HepG2 (cell line): ENCODE measurements around the gene PTPN14. TPM values are rescaled to one million over a fixed set of nuclear protein-coding genes. Genes with fewer than 3 reads are reported as not detected.

Experiments used
- EP300 ChIP-seq, 3 experiments: sonication (generic) in 1 of 3; formaldehyde crosslinking in 1 of 3; IDR thresholded peaks; 2 replicates each; pipeline versions ENCODE4 v1.5.1 to v1.6.1; 2011 to 2020; ENCODE audit warnings: low read depth in 2 of 3, low read length in 2 of 3, borderline replicate concordance in 1 of 3, improper control_type of control experiment in 1 of 3, mild to moderate bottlenecking in 1 of 3, missing genetic modification reagents in 1 of 3, moderate library complexity in 1 of 3
- FOXK1 ChIP-seq: sonication (generic); formaldehyde crosslinking; IDR thresholded peaks from 2 replicates; pipeline ENCODE4 v1.4.0; 2020; ENCODE audit warnings: low read depth, missing genetic modification reagents, borderline replicate concordance
- HOXA3 ChIP-seq: sonication (generic); formaldehyde crosslinking; IDR thresholded peaks from 2 replicates; pipeline ENCODE4 v1.5.0; 2020; ENCODE audit warnings: missing genetic modification reagents
- KDM2A ChIP-seq: sonication (generic); formaldehyde crosslinking; IDR thresholded peaks from 2 replicates; pipeline ENCODE4 v1.4.0; 2020; ENCODE audit warnings: low read depth, missing genetic modification reagents, borderline replicate concordance
- KLF13 ChIP-seq: sonication (generic); formaldehyde crosslinking; IDR thresholded peaks from 2 replicates; pipeline ENCODE4 v1.4.0; 2020; ENCODE audit warnings: mild to moderate bottlenecking, missing genetic modification reagents
- MED13 ChIP-seq: sonication (generic); formaldehyde crosslinking; IDR thresholded peaks from 2 replicates; pipeline ENCODE4 v1.5.0; 2020; ENCODE audit warnings: missing genetic modification reagents
- MIER2 ChIP-seq: IDR thresholded peaks from 2 replicates; pipeline ENCODE4 v1.6.1; 2016; ENCODE audit warnings: missing biosample characterization, missing genetic modification reagents
- SRF ChIP-seq: IDR thresholded peaks from 2 replicates; pipeline ENCODE4 v1.6.1; 2011; ENCODE audit warnings: mild to moderate bottlenecking, low read depth, low read length, moderate library complexity
- SRSF1 ChIP-seq: fragments of 200-400 bp; formaldehyde crosslinking; optimal IDR thresholded peaks from 2 replicates; pipeline ENCODE3; 2017; ENCODE audit warnings: mild to moderate bottlenecking, low read depth, low read length, moderate library complexity
- SRSF4 ChIP-seq: fragments of 200-400 bp; formaldehyde crosslinking; IDR thresholded peaks from one replicate; pipeline ENCODE4 v1.6.1; 2018; ENCODE audit warnings: mild to moderate bottlenecking, low read depth, low read length, moderate library complexity; ENCODE audit not compliant: poor library complexity, severe bottlenecking
- ZNF143 ChIP-seq: sonication (generic); formaldehyde crosslinking; IDR thresholded peaks from 2 replicates; pipeline ENCODE4 v1.4.0; 2020; ENCODE audit warnings: missing genetic modification reagents
- ZNF263 ChIP-seq: sonication (generic); formaldehyde crosslinking; IDR thresholded peaks from 2 replicates; pipeline ENCODE4 v1.4.0; 2020; ENCODE audit warnings: missing genetic modification reagents
- ZNF333 ChIP-seq: sonication (generic); formaldehyde crosslinking; IDR thresholded peaks from 2 replicates; pipeline ENCODE4 v1.4.0; 2020; ENCODE audit warnings: mild to moderate bottlenecking, missing genetic modification reagents, borderline replicate concordance
- ZNF33A ChIP-seq: sonication (generic); formaldehyde crosslinking; IDR thresholded peaks from 2 replicates; pipeline ENCODE4 v1.5.1; 2020; ENCODE audit warnings: missing genetic modification reagents, mild to moderate bottlenecking, moderate library complexity, borderline replicate concordance
- ZNF530 ChIP-seq: sonication (generic); formaldehyde crosslinking; IDR thresholded peaks from 2 replicates; pipeline ENCODE4 v1.5.0; 2020; ENCODE audit warnings: low read depth, mild to moderate bottlenecking, missing genetic modification reagents
- ZNF546 ChIP-seq: sonication (generic); formaldehyde crosslinking; conservative IDR thresholded peaks from 2 replicates; pipeline ENCODE4 v1.8.1; 2023; ENCODE audit warnings: mild to moderate bottlenecking, missing genetic modification reagents
- ZNF619 ChIP-seq: sonication (generic); formaldehyde crosslinking; IDR thresholded peaks from 2 replicates; pipeline ENCODE4 v1.4.0; 2020; ENCODE audit warnings: mild to moderate bottlenecking, missing genetic modification reagents
- ZNF652 ChIP-seq: IDR thresholded peaks from 2 replicates; pipeline ENCODE4 v1.6.1; 2016; ENCODE audit warnings: low read depth, borderline replicate concordance
- ZNF7 ChIP-seq: IDR thresholded peaks from 2 replicates; pipeline ENCODE4 v1.6.1; 2016; ENCODE audit warnings: missing biosample characterization, missing genetic modification reagents
- polyA plus RNA-seq, 8 experiments: library from polyadenylated mRNA; depleted of rRNA in 3 of 8; stranded (reverse) in 7 of 8; unstranded in 1 of 8; fragments of >200 nt; fragmentation: Illumina TruSeq in 4 of 8; extraction: Trizol in 4 of 8; gene quantifications; 2 replicates each; pipeline versions ENCODE4 v1.2.1 to v1.2.3, GENCODE V29; 2011 to 2016; ENCODE audit warnings: low read depth in 4 of 8, missing spikeins in 1 of 8, mixed read lengths in 1 of 8; ENCODE audit not compliant: insufficient read depth in 1 of 8
- total RNA-seq, 5 experiments: library from RNA; depleted of rRNA; stranded (reverse); fragments of >200 nt; fragmentation: Illumina TruSeq; extraction: Trizol; gene quantifications; 2 replicates each; pipeline ENCODE4 v1.2.3, GENCODE V29; 2016; ENCODE audit warnings: low read depth in 1 of 5
- TF ChIP-seq, protein P1 (sequence below): sonication (generic); formaldehyde crosslinking; IDR thresholded peaks from 2 replicates; pipeline ENCODE4 v1.8.1; 2023; ENCODE audit warnings: mild to moderate bottlenecking, missing genetic modification reagents
- TF ChIP-seq, protein P2 (sequence below): sonication (generic); formaldehyde crosslinking; IDR thresholded peaks from 2 replicates; pipeline ENCODE4 v1.8.0; 2023; ENCODE audit warnings: mild to moderate bottlenecking, missing genetic modification reagents
- TF ChIP-seq, protein P3 (sequence below), 2 experiments: fragments of 450-650 bp in 1 of 2; sonication (generic) in 1 of 2; formaldehyde crosslinking; IDR thresholded peaks; 2 replicates each; pipeline versions ENCODE4 v1.5.0 to v1.8.0; 2020 to 2022; ENCODE audit warnings: mild to moderate bottlenecking in 1 of 2, missing genetic modification reagents in 1 of 2
- TF ChIP-seq, protein P4 (sequence below): sonication (generic); formaldehyde crosslinking; IDR thresholded peaks from 2 replicates; pipeline ENCODE4 v1.5.1; 2020; ENCODE audit warnings: mild to moderate bottlenecking, missing genetic modification reagents, moderate library complexity
- TF ChIP-seq, protein P5 (sequence below): sonication (generic); formaldehyde crosslinking; IDR thresholded peaks from 2 replicates; pipeline ENCODE4 v1.4.0; 2020; ENCODE audit warnings: missing genetic modification reagents
- TF ChIP-seq, protein P6 (sequence below): sonication (generic); formaldehyde crosslinking; IDR thresholded peaks from 2 replicates; pipeline ENCODE4 v1.8.1; 2023; ENCODE audit warnings: missing genetic modification reagents, inconsistent platforms, borderline replicate concordance

PTPN14 gene
- total and polyA plus RNA-seq, 2 of the 13 experiments (the other 11 are each of a cell fraction or from before 2014, with no cell fraction given), result 3.9 to 4.7 TPM

DNA sequence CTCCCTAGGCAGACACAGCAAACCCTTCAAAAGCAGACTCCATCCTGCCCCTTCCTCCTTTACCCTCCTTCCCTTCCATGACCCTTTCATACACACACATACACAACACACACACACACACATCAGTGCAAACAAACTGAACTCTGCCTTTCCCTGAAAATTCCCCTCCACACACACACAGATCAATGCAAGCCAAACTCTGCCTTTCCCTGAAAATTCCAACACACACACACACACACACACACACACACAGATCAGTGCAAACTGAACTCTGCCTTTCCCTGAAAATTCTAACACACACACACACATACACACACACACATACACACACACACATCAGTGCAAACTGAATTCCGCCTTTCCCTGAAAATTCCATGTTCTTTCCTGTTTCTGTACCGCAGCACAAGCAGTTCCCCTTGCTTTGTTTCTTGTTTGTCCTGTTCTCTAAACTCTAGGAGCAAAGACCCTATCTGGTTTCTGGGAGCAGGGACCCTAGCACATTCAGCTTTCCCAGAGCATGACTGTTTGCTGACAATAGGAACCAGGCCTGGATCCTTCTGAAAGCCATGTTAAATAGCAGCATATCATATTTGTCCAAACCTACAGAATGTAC lies 91.0 kb downstream of the PTPN14 start (continued):
- TF ChIP-seq, protein P1, sequence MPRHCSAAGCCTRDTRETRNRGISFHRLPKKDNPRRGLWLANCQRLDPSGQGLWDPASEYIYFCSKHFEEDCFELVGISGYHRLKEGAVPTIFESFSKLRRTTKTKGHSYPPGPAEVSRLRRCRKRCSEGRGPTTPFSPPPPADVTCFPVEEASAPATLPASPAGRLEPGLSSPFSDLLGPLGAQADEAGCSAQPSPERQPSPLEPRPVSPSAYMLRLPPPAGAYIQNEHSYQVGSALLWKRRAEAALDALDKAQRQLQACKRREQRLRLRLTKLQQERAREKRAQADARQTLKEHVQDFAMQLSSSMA (CRISPR knock-in tag), result no peak
- no peak for TF ChIP-seq SRSF1
- TF ChIP-seq, protein P2, sequence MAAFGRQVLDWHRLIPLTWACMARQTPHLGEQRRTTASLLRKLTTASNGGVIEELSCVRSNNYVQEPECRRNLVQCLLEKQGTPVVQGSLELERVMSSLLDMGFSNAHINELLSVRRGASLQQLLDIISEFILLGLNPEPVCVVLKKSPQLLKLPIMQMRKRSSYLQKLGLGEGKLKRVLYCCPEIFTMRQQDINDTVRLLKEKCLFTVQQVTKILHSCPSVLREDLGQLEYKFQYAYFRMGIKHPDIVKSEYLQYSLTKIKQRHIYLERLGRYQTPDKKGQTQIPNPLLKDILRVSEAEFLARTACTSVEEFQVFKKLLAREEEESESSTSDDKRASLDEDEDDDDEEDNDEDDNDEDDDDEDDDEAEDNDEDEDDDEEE (CRISPR knock-in tag), result no peak
- no peak for TF ChIP-seq ZNF546
- TF ChIP-seq ZNF652 (CRISPR knock-in tag), result no peak
- TF ChIP-seq KLF13, result no peak
- TF ChIP-seq, protein P3, sequence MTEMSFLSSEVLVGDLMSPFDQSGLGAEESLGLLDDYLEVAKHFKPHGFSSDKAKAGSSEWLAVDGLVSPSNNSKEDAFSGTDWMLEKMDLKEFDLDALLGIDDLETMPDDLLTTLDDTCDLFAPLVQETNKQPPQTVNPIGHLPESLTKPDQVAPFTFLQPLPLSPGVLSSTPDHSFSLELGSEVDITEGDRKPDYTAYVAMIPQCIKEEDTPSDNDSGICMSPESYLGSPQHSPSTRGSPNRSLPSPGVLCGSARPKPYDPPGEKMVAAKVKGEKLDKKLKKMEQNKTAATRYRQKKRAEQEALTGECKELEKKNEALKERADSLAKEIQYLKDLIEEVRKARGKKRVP (CRISPR knock-in tag; IDR thresholded peaks at IDR 0.05), result no peak
- no peak for TF ChIP-seq FOXK1 (CRISPR knock-in tag)
- no peak for TF ChIP-seq ZNF143 (CRISPR knock-in tag)
- TF ChIP-seq, protein P4, sequence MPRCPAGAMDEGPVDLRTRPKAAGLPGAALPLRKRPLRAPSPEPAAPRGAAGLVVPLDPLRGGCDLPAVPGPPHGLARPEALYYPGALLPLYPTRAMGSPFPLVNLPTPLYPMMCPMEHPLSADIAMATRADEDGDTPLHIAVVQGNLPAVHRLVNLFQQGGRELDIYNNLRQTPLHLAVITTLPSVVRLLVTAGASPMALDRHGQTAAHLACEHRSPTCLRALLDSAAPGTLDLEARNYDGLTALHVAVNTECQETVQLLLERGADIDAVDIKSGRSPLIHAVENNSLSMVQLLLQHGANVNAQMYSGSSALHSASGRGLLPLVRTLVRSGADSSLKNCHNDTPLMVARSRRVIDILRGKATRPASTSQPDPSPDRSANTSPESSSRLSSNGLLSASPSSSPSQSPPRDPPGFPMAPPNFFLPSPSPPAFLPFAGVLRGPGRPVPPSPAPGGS (CRISPR knock-in tag), result no peak
- no peak for TF ChIP-seq ZNF619
- TF ChIP-seq, protein P5, sequence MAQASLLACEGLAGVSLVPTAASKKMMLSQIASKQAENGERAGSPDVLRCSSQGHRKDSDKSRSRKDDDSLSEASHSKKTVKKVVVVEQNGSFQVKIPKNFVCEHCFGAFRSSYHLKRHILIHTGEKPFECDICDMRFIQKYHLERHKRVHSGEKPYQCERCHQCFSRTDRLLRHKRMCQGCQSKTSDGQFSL, result no peak
- no peak for TF ChIP-seq SRF
- peak in 1 of 2 experiments; percentile 35; a peak in 1 of 4 replicates for TF ChIP-seq EP300 (IDR thresholded peaks at IDR 0.05; ENCODE audit: low read depth in 2 of 2, low read length in 2 of 2)
- TF ChIP-seq EP300 (CRISPR knock-in tag; IDR thresholded peaks at IDR 0.05; ENCODE audit: borderline replicate concordance), result no peak
- TF ChIP-seq MED13 (CRISPR knock-in tag), result no peak
- no peak for TF ChIP-seq ZNF263
- no peak for TF ChIP-seq ZNF33A (CRISPR knock-in tag)
- TF ChIP-seq, protein P6, sequence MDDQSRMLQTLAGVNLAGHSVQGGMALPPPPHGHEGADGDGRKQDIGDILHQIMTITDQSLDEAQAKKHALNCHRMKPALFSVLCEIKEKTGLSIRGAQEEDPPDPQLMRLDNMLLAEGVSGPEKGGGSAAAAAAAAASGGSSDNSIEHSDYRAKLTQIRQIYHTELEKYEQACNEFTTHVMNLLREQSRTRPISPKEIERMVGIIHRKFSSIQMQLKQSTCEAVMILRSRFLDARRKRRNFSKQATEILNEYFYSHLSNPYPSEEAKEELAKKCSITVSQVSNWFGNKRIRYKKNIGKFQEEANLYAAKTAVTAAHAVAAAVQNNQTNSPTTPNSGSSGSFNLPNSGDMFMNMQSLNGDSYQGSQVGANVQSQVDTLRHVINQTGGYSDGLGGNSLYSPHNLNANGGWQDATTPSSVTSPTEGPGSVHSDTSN (CRISPR knock-in tag), result no peak
- 0 out of 2 replicates have a peak, but pooled peaks have one; percentile 13 for TF ChIP-seq MIER2 (CRISPR knock-in tag)
- TF ChIP-seq ZNF7 (CRISPR knock-in tag), result no peak
- no peak for TF ChIP-seq KDM2A (CRISPR knock-in tag)
- TF ChIP-seq HOXA3 (CRISPR knock-in tag), result no peak
- TF ChIP-seq ZNF530 (CRISPR knock-in tag), result no peak
- no peak for TF ChIP-seq ZNF333 (CRISPR knock-in tag)
- TF ChIP-seq SRSF4, result no peak
